ENCODE measurements around the gene IPCEF1. TPM values are rescaled to one million over a fixed set of nuclear protein-coding genes. Genes with fewer than 3 reads are reported as not detected.

IPCEF1 gene
- total and polyA plus RNA-seq, 2 of the 8 experiments (the other 6 are each of a cell fraction or from before 2014, with no cell fraction given): 0.41 to 0.78 TPM

GRCh38 chr6:154314084-154314483 is 42.5 kb downstream of the IPCEF1 start:
- H3K4ac ChIP-seq (replicated peaks; ENCODE audit: insufficient read length, low read depth, low read length): no peak overlapping the region
- H3K27me3 ChIP-seq (replicated peaks in 1 of 4; ENCODE audit: control insufficient read depth in 3 of 4, extremely low read depth in 1 of 4, insufficient read depth in 3 of 4, low read length in 3 of 4): no peaks in the 10 kb centered on the region
- ChIA-PET CTCF (ENCODE audit: partially characterized antibody) (interaction anchor here (0.6 kb wide), 1 partner anchor 87 kb away, joined by 3 read pairs; no protein-coding TSS in a partner anchor), POLR2A (ENCODE audit: partially characterized antibody) (no interaction called here)
- no peak overlapping the region for H2AFZ ChIP-seq (ENCODE audit: low read length)
- H2AK5ac ChIP-seq (ENCODE audit: low read depth, low read length): no peak overlapping the region
- no peaks in the 10 kb centered on the region for H3K4me1 ChIP-seq (replicated peaks in 1 of 4; ENCODE audit: control insufficient read depth in 3 of 4, insufficient read depth in 4 of 4, low read length in 3 of 4)
- H4K5ac ChIP-seq (ENCODE audit: insufficient read length, low read depth, low read length): no peak overlapping the region
- H2BK15ac ChIP-seq (ENCODE audit: low read length): no peak overlapping the region
- DNase-seq (ENCODE audit: low read depth in 1 of 2, low spot score in 2 of 2) (no peak), FAIRE-seq (no peak)
- H3K9me3 ChIP-seq (ENCODE audit: insufficient read depth in 2 of 2, low read depth in 1 of 2, low read length in 1 of 2): no peaks in the 10 kb centered on the region
- H3K79me2 ChIP-seq (ENCODE audit: control insufficient read depth in 1 of 2, insufficient read depth in 2 of 2, low read length in 2 of 2): no peaks in the 10 kb centered on the region
- H3K79me1 ChIP-seq (ENCODE audit: low read depth, low read length): no peaks in the 10 kb centered on the region
- H3K23ac ChIP-seq (ENCODE audit: insufficient read length): no peak overlapping the region
- H4K91ac ChIP-seq (replicated peaks; ENCODE audit: insufficient read length, low read length): no peak overlapping the region
- no peaks in the 10 kb centered on the region for H4K20me1 ChIP-seq (replicated peaks in 1 of 2; ENCODE audit: control insufficient read depth in 1 of 2, insufficient read depth in 2 of 2, low read length in 2 of 2)
- 70% methylated on average over 1 of the region's 1 CpG; no CpG with 5 or more reads in 1 of the 2 experiments for WGBS, 2 experiments (ENCODE audit: extremely low coverage in 1 of 2, insufficient coverage in 1 of 2, insufficient read length in 1 of 2, insufficient replicate concordance in 2 of 2, low coverage in 1 of 2, low lambda C conversion rate in 2 of 2, missing lambda C conversion rate in 1 of 2)
- no peak overlapping the region for H3K56ac ChIP-seq (replicated peaks; ENCODE audit: insufficient read length, low read depth, low read length)
- no peak overlapping the region for H2BK20ac ChIP-seq (ENCODE audit: low read length)
- H4K8ac ChIP-seq (ENCODE audit: extremely low read depth, insufficient read depth, low read length): no peak overlapping the region
- no peak overlapping the region for H3K4me2 ChIP-seq (ENCODE audit: insufficient read depth in 1 of 2, low read depth in 2 of 2, low read length in 2 of 2)
- H2BK12ac ChIP-seq (ENCODE audit: low read depth, low read length): no peak overlapping the region
- H3K9ac ChIP-seq (replicated peaks in 1 of 4; ENCODE audit: extremely low read depth in 1 of 4, low read depth in 3 of 4, low read length in 3 of 4): no peak overlapping the region
- H2BK5ac ChIP-seq (ENCODE audit: low read depth, low read length): no peak overlapping the region
- H2BK120ac ChIP-seq (replicated peaks; ENCODE audit: low read depth, low read length): no peak overlapping the region
- no peak overlapping the region for H3K18ac ChIP-seq (ENCODE audit: extremely low read depth, low read length)
- no peak overlapping the region for H3K14ac ChIP-seq (ENCODE audit: insufficient read length)
- no peaks in the 10 kb centered on the region for H3K36me3 ChIP-seq (ENCODE audit: control insufficient read depth in 2 of 4, insufficient read depth in 4 of 4, low read length in 3 of 4)
- no peaks in the 10 kb centered on the region for H3K23me2 ChIP-seq (ENCODE audit: low read depth, low read length)
- H3K27ac ChIP-seq (ENCODE audit: low read depth, low read length): no peak overlapping the region
- no peak overlapping the region for H3K4me3 ChIP-seq (ENCODE audit: extremely low read depth in 1 of 4, insufficient read depth in 2 of 4, low read depth in 3 of 4, low read length in 4 of 4)
- TF ChIP-seq SIRT6 (IDR thresholded peaks at IDR 0.05; ENCODE audit: low read length) (no peak), JUN (IDR thresholded peaks at IDR 0.05; ENCODE audit: low read depth, low read length) (no peak), TBP (IDR thresholded peaks at IDR 0.05; ENCODE audit: low read depth, low read length) (no peak), SP1 (IDR thresholded peaks at IDR 0.05; ENCODE audit: low read depth, low read length) (no peak), EZH2 (IDR thresholded peaks at IDR 0.05; ENCODE audit: low read depth, low read length, severe bottlenecking) (no peak), USF2 (IDR thresholded peaks at IDR 0.05; ENCODE audit: low read length) (no peak), SP2 (IDR thresholded peaks at IDR 0.05; ENCODE audit: low read length) (no peak), GABPA (IDR thresholded peaks at IDR 0.05; ENCODE audit: borderline replicate concordance, insufficient read depth, low read length) (no peak), CHD1 (IDR thresholded peaks at IDR 0.05; ENCODE audit: low read depth, low read length) (no peak), BCL11A (IDR thresholded peaks at IDR 0.05; ENCODE audit: low read depth in 2 of 2, low read length in 2 of 2) (no peak), SP4 (IDR thresholded peaks at IDR 0.05; ENCODE audit: low read length) (no peak), MAX (IDR thresholded peaks at IDR 0.05) (no peak), RXRA (IDR thresholded peaks at IDR 0.05; ENCODE audit: insufficient read depth, low read depth, low read length) (no peak)
